Astrocyte (in vitro differentiated cells and primary cell): ENCODE results near the gene ARMCX4. TPM values are rescaled to one million over a fixed set of nuclear protein-coding genes. Genes with fewer than 3 reads are reported as not detected.

Source experiments
- DNase-seq: peaks from one replicate; pipeline ENCODE4 v3.0.0-alpha.2; 2010; ENCODE audit warnings: low read depth
- FAIRE-seq: peaks from 2 replicates; lab custom pipeline; 2011; peaks lifted over from hg19 to GRCh38; lab: Jason Lieb, UNC
- H2AFZ ChIP-seq: 2 replicates; pipeline ENCODE4 v1.6.0; 2012; ENCODE audit warnings: low read depth, low read length, inconsistent platforms
- H3K27ac ChIP-seq: 2 replicates; pipeline ENCODE4 v1.5.1; 2011; ENCODE audit warnings: low read depth, low read length, inconsistent platforms
- H3K27me3 ChIP-seq: 2 replicates; pipeline ENCODE4 v1.6.0; 2011; ENCODE audit warnings: low read length, inconsistent platforms; ENCODE audit not compliant: insufficient read depth
- H3K36me3 ChIP-seq: 2 replicates; pipeline ENCODE4 v1.5.1; 2011; ENCODE audit warnings: low read length, inconsistent platforms; ENCODE audit not compliant: insufficient read depth
- H3K4me1 ChIP-seq: 2 replicates; pipeline ENCODE4 v1.5.1; 2011; ENCODE audit warnings: low read length, inconsistent platforms; ENCODE audit not compliant: insufficient read depth
- H3K4me2 ChIP-seq: 2 replicates; pipeline ENCODE4 v1.6.0; 2012; ENCODE audit warnings: low read length, inconsistent platforms
- H3K4me3 ChIP-seq: 2 replicates; pipeline ENCODE4 v1.5.1; 2011; ENCODE audit warnings: low read depth, mild to moderate bottlenecking, low read length, inconsistent platforms; ENCODE audit not compliant: insufficient read depth
- H3K79me2 ChIP-seq: 2 replicates; pipeline ENCODE4 v1.6.0; 2012; ENCODE audit warnings: mild to moderate bottlenecking, low read length, inconsistent platforms; ENCODE audit not compliant: insufficient read depth
- H3K9ac ChIP-seq: 2 replicates; pipeline ENCODE4 v1.6.0; 2012; ENCODE audit warnings: mild to moderate bottlenecking, low read length, inconsistent platforms
- H3K9me3 ChIP-seq: 2 replicates; pipeline ENCODE4 v1.5.1; 2012; ENCODE audit warnings: low read depth, mild to moderate bottlenecking, low read length, inconsistent platforms; ENCODE audit not compliant: insufficient read depth
- H4K20me1 ChIP-seq: 2 replicates; pipeline ENCODE4 v1.6.0; 2012; ENCODE audit warnings: low read length, inconsistent platforms; ENCODE audit not compliant: insufficient read depth
- H3K27ac Mint-ChIP-seq: one replicate; pipeline ENCODE4 v1.8.0; 2021; ENCODE audit warnings: mild to moderate bottlenecking, mixed read lengths; ENCODE audit not compliant: unreplicated experiment
- H3K27me3 Mint-ChIP-seq: one replicate; pipeline ENCODE4 v1.8.0; 2021; ENCODE audit warnings: low read depth, mixed read lengths; ENCODE audit not compliant: unreplicated experiment
- H3K36me3 Mint-ChIP-seq: one replicate; pipeline ENCODE4 v1.8.0; 2021; ENCODE audit warnings: low read depth, mixed read lengths; ENCODE audit not compliant: unreplicated experiment
- H3K4me1 Mint-ChIP-seq: one replicate; pipeline ENCODE4 v1.8.0; 2021; ENCODE audit warnings: low read depth, mixed read lengths; ENCODE audit not compliant: unreplicated experiment
- H3K4me3 Mint-ChIP-seq: one replicate; pipeline ENCODE4 v1.8.0; 2021; ENCODE audit warnings: mild to moderate bottlenecking, moderate library complexity, mixed read lengths; ENCODE audit not compliant: unreplicated experiment
- H3K9me3 Mint-ChIP-seq: one replicate; pipeline ENCODE4 v1.8.0; 2021; ENCODE audit warnings: mild to moderate bottlenecking, mixed read lengths; ENCODE audit not compliant: unreplicated experiment
- EZH2 ChIP-seq: IDR thresholded peaks from 2 replicates; pipeline ENCODE4 v1.6.1; 2012; ENCODE audit warnings: mild to moderate bottlenecking, low read length, inconsistent platforms; ENCODE audit not compliant: insufficient read depth
- total RNA-seq: library from RNA; stranded (reverse); gene quantifications from 2 replicates; pipeline ENCODE4 v1.2.1, GENCODE V29; 2021
- TF ChIP-seq, protein P1 (sequence below): IDR thresholded peaks from 2 replicates; pipeline ENCODE4 v1.5.1; 2011; ENCODE audit warnings: low read depth, mild to moderate bottlenecking, inconsistent platforms, low read length, moderate library complexity; ENCODE audit not compliant: insufficient read depth

Gene ARMCX4
- total RNA-seq, 1 donor from 2014 or later: 10.8 TPM

DNA sequence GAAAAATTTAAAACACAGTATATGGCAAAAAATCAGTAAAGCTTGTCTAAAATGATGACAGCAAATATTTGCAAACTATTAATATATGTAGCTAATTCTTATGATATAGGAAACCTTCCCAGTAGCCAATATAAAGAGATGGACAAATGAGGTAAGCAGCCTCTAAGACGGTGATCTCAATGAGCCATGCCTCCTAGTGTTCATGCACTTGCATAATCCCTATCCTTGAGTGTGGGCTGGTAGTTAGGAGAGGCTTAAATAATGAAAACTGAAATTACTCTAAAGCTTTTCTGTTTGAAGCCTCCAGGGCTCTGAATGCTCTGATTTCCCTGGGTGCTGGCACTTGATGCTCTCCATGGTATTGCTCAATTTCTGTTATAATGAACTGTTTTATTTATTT lies 24.6 kb upstream of the ARMCX4 start:
- Histone ChIP-seq H3K36me3 (no peaks in the 10 kb centered on the region), H3K27me3 (no peaks in the 10 kb centered on the region), H3K4me1 (no peaks in the 10 kb centered on the region), H2AFZ (no peak overlapping the region), H3K4me3 (no peak overlapping the region), H3K4me2 (no peak overlapping the region), H3K27ac (no peak overlapping the region), H3K9me3 (no peaks in the 10 kb centered on the region), H3K9ac (no peak overlapping the region), H3K79me2 (no peaks in the 10 kb centered on the region), H4K20me1 (no peaks in the 10 kb centered on the region)
- TF ChIP-seq, protein P1, sequence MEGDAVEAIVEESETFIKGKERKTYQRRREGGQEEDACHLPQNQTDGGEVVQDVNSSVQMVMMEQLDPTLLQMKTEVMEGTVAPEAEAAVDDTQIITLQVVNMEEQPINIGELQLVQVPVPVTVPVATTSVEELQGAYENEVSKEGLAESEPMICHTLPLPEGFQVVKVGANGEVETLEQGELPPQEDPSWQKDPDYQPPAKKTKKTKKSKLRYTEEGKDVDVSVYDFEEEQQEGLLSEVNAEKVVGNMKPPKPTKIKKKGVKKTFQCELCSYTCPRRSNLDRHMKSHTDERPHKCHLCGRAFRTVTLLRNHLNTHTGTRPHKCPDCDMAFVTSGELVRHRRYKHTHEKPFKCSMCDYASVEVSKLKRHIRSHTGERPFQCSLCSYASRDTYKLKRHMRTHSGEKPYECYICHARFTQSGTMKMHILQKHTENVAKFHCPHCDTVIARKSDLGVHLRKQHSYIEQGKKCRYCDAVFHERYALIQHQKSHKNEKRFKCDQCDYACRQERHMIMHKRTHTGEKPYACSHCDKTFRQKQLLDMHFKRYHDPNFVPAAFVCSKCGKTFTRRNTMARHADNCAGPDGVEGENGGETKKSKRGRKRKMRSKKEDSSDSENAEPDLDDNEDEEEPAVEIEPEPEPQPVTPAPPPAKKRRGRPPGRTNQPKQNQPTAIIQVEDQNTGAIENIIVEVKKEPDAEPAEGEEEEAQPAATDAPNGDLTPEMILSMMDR: no peak
- no peak for TF ChIP-seq EZH2
- H3K27ac Mint-ChIP-seq: no peak overlapping the region
- no peaks in the 10 kb centered on the region for H3K36me3 Mint-ChIP-seq
- DNase-seq (no peak), FAIRE-seq (peak; percentile 76)
- H3K4me1 Mint-ChIP-seq: no peaks in the 10 kb centered on the region
- no peaks in the 10 kb centered on the region for H3K27me3 Mint-ChIP-seq
- no peaks in the 10 kb centered on the region for H3K9me3 Mint-ChIP-seq
- no peak overlapping the region for H3K4me3 Mint-ChIP-seq

DNA sequence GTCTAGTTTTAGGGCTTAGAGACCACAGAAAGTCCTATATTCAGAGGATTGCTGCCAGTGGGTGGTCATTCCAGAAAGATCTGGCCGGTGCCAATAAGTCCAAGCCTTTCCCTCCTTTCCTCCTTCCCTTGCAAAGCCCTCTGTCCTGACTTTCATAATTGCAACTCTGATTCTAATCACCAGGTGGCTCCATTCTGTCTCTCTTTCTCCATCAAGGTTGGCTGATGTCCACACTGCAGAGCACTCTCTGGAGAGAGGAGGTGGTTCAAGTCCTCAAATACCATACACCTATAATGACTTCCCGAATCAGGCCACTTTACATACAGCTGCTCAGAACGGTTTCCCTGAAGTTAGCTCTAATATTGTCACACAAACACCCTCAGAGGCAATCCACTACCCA lies 22.4 kb upstream of the ARMCX4 start:
- Histone ChIP-seq H2AFZ (no peak overlapping the region), H3K27me3 (no peaks in the 10 kb centered on the region), H3K9me3 (no peaks in the 10 kb centered on the region), H3K4me1 (no peaks in the 10 kb centered on the region), H3K36me3 (no peaks in the 10 kb centered on the region), H3K27ac (no peak overlapping the region), H3K4me2 (no peak overlapping the region), H3K79me2 (no peaks in the 10 kb centered on the region), H3K4me3 (no peak overlapping the region), H3K9ac (no peak overlapping the region), H4K20me1 (no peaks in the 10 kb centered on the region)
- Mint-ChIP-seq H3K27me3 (no peaks in the 10 kb centered on the region), H3K9me3 (no peaks in the 10 kb centered on the region), H3K4me1 (no peaks in the 10 kb centered on the region), H3K36me3 (no peaks in the 10 kb centered on the region), H3K27ac (no peak overlapping the region), H3K4me3 (no peak overlapping the region)
- FAIRE-seq: peak; percentile 66
- TF ChIP-seq EZH2: no peak
- TF ChIP-seq, protein P1: peak; percentile 20
- DNase-seq: no peak

DNA sequence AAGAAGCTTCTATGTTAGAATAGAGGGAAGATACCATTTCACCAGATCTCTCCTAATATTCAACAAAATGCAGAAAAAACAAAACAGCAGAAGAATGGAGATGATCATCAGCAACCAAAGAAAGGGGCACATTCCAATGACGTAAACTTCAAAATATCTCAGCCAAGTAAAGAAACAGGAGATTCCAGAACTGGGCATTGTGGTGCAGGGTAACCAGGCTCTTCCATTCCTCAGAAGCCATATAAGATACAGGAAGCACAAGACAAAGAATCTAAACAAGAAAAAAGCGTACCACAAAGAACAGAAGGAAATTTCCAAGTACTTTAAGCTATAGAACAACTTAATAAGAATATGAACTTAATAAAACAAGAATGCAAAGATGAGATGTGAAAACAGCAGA lies 6.9 kb upstream of the ARMCX4 start:
- H4K20me1 ChIP-seq: no peaks in the 10 kb centered on the region
- no peak overlapping the region for H3K9ac ChIP-seq
- Mint-ChIP-seq H3K4me1 (peaks cover 5% of the 10 kb centered on the region), H3K27me3 (no peaks in the 10 kb centered on the region), H3K4me3 (no peak overlapping the region), H3K36me3 (no peaks in the 10 kb centered on the region), H3K9me3 (no peaks in the 10 kb centered on the region), H3K27ac (peak overlapping the region; percentile 94)
- H3K27ac ChIP-seq: no peak overlapping the region
- no peaks in the 10 kb centered on the region for H3K4me1 ChIP-seq
- H3K4me3 ChIP-seq: no peak overlapping the region
- no peaks in the 10 kb centered on the region for H3K79me2 ChIP-seq
- H3K36me3 ChIP-seq: no peaks in the 10 kb centered on the region
- no peak overlapping the region for H2AFZ ChIP-seq
- DNase-seq (peak; percentile 42), FAIRE-seq (peak; percentile 90)
- H3K4me2 ChIP-seq: no peak overlapping the region
- no peaks in the 10 kb centered on the region for H3K9me3 ChIP-seq
- no peaks in the 10 kb centered on the region for H3K27me3 ChIP-seq
- no peak for TF ChIP-seq EZH2
- TF ChIP-seq, protein P1: no peak
